ENCODE results near the gene ATP11A.
"Not testable (repeated sequence)": the region's sequence is repeated elsewhere in the genome, so short reads cannot be mapped to it uniquely, and the experiment has no call there.

Gene ATP11A

DNA sequence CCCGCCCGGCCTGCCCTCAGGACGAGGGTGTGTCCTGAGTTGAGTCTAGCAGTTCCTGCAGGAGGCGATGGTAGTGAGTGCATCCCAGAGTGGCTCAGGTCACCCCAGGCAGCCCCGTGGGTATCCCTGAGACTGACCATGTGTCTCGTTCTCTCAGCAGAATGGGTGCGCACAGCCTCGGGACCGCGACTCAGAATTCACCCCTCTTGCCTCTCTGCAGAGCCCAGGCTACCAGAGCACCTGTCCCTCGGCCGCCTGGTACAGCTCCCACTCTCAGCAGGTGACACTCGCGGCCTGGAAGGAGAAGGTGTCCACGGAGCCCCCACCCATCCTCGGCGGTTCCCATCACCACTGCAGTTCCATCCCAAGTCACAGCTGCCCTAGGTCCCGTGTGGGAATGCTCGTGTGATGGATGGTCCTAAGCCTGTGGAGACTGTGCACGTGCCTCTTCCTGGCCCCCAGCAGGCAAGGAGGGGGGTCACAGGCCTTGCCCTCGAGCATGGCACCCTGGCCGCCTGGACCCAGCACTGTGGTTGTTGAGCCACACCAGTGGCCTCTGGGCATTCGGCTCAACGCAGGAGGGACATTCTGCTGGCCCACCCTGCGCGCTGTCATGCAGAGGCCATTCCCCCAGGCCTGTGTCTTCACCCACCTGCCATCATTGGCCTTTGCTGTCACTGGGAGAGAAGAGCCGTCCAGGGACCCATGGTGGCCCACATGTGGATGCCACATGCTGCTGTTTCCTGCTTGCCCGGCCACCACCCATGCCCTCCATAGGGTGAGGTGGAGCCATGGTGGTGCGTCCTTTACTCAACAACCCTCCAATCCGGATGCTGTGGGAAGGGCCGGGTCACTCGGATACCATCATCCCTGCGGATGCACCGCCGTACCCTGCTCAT, 192.1 kb downstream of the ATP11A start:
- no peak for DNase-seq (ENCODE audit: low spot score)

GRCh38 chr13:112882555-112883024, 192.8 kb downstream of the ATP11A start:
- DNase-seq (ENCODE audit: low spot score), result no peak

DNA sequence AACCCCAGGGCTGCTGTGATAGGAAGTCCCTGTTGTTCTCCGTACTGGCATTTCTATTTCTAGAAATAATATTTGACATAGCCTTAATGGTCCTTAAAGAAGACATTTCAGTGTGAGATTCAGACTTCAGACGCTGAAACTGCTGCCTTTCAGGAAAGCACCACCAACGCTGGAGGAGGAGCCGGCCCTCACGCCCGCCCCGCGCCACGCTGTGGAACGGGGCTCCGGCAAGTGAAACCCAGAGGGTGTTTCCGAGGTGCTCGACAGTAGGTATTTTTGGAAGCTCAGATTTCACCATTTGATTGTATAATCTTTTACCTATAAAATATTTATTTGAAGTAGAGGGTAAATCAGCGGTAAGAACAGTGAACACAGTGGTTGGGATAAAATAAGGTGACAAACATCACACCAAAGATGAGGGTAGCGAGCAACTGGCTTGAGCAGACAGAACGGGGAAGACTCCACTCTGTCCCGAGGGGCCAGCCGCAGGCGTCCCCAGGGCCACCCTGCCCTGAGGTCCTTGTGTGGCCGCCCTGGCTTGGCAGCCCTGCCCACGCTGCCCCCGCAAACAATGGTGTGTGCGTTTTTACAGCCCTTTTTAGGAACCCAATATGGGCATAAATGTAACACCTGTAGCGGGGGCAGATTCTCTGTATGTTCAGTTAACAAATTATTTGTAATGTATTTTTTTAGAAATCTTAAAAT, 193.6 kb downstream of the ATP11A start:
- DNase-seq (ENCODE audit: low spot score), result no peak

- DNase-seq (ENCODE audit: low spot score), result not testable (repeated sequence)
These were observed 194.9 kb downstream of the ATP11A start for GRCh38 chr13:112884700-112885099.

DNA sequence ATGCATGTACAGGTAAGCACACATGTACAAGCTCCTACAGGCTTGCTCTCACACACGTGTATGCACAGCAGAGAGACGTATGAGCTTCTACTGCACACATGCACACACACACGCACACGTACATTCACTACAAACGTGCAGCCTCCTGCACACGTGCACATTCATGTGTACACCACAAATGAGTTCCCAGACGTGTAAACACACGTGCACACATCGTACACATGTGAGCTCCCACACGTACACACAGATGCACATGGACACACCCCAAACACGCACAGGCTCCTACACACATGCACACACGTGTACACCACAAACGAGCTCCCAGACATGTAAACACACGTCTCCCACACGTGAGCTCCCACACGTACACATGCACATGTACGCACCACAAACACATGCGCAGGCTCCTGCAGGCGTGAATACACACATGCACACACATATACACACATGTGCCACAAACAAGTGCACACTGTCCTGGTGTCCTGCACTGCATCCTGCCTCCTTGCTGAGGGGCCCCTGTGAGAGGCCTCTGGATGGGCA, 195.5 kb downstream of the ATP11A start:
- no peak for DNase-seq (ENCODE audit: low spot score)

DNA sequence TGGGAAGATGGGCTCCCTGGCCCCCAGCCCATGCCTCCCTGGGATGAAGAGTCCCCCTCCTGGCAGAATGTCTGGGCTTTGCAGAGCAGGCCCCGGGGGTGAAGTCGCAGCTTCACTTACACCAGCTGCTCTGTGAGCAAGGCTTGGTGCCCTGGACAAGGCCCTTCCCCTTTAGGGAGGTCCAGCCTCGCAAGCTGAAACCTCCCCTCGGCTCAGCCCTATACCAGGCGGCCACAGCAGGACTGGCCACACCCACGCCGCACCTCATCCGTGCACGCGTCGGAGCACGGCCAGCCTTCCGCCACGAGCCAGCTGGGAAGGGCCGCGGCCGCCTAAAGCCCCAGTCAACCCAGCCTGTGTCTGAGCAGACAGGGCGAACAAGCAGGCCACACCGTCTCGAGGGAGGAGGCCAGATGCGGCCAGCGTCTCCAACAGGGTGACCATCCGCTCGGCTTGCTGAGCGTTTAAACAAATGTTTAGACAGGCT, 196.0 kb downstream of the ATP11A start:
- peak; percentile 90 for DNase-seq (ENCODE audit: low spot score)

DNA sequence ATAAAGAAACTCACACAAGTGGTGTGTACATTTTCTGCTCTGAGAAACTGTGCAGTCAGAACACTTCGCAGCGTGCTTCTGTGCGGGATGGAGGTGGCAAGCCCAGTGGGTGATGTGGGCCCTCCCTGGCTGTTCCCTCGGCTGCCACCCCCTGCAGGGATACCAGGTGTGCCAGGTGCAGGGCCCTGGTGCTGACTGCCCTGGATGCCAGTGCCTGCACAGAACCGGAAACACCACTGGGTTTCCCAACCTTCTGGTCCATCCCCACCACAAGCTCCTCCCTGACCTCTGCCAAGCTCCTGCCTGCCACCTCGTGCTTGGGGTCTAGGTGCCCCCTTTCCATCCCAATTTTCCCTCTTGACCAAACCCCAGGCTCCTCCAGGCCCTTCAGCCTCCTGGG, 197.3 kb downstream of the ATP11A start:
- DNase-seq (ENCODE audit: low spot score), result no peak

GRCh38 chr13:112887557-112887991, 197.7 kb downstream of the ATP11A start:
- DNase-seq (ENCODE audit: low spot score), result no peak

GRCh38 chr13:112888238-112889111, 198.6 kb downstream of the ATP11A start:
- DNase-seq (ENCODE audit: low spot score), result no peak

- no peak for DNase-seq (ENCODE audit: low spot score)
These were observed 199.8 kb downstream of the ATP11A start for GRCh38 chr13:112889351-112890290.

DNA sequence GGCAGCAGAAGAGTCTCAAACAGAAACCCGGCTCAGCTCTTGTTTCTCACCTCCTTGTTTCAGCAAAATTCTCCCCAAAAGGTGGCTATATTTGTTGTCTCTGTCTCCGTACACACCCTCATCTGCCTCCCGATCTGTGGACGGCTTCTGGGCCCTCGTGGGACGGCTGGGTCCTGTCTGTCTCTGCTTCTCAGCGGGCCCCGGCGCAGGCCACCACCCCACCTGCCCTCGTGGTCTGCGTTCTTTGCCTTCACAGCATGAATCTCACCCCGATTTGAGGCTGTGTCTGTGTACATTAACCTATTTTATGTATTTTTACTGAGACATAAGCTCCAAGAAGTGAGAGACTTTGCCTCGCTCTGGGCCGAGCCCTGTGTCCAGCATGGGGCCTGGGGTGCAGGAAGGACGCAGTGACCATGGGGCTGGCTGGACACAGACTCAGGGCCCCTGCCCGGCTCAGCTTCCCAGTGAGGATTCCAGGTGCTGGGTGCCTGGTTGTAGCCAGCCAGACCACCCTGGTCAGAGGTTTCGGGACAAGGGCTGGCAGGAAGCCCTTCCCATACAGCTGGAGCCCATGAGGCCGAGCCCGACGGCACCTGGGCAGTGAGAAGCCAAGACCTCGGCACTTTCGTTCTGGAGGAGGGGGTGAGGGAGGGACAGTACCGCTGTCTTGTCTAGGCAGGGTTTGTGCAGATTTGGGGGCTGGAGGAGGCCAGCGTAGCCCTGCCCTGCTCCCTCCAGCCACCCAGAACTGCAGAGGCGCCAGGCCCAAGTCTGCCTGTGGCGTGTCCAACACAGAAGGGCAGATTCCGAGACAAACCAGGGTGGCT, 200.7 kb downstream of the ATP11A start:
- DNase-seq (ENCODE audit: low spot score), result no peak

GRCh38 chr13:112891477-112892401, 201.9 kb downstream of the ATP11A start:
- no peak for DNase-seq (ENCODE audit: low spot score)

DNA sequence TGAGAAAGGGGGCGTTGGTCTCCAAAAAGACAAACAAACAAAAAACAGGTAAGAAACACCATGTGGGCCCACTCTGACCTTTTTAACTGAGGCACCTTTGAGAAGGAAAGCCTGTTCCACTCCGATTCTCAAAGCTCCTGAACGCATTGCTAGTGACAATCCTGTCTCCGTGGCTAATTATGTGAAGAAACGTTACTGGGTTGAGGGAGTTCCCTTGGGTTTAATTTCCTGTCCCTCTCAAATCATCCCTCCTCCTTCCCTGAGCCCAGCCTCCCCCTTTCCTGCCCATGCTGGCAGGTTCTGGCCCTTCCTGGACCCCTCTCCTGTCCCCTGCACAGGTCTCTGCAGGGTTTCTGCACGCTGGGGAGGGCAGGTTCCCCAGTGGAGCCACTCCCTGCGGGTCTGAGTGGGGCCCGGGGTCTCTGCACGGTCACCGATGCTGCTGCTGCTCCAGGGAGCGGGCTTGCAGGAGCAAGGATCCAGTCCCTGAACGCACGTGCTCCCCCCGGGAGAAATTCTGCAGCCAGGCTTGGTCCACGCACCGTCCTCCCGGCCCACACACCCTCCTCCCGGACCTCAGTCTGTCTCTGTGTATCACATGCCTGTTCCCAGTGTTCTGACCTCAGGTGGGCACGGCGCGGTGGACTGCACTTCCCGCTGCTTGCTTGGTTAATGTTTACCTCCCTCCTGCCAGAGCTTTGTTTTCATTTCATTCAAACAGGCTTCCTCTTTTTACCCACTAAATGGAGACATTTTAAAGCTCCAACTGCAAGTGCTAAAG, 202.8 kb downstream of the ATP11A start:
- peak; percentile 72 for DNase-seq (ENCODE audit: low spot score)

DNA sequence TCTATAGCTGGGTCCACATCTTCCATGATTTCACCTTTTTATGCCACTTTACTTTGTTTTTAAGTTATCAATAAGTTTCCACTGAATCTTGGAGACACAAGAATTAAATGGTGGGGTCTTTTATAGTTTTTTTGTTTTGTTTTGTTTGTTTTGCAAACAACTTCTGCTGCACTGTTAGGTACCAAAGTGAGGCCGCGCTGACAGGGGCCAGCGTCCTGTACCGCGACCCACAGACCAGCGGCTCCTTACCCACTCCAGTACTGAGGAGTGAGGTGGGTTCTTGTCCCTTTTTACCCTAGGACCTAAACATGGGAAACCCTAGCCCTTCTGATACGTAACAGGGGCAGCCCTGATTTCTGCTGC, 203.3 kb downstream of the ATP11A start:
- no peak for DNase-seq (ENCODE audit: low spot score)

GRCh38 chr13:112893570-112894422, 204.0 kb downstream of the ATP11A start:
- DNase-seq (ENCODE audit: low spot score), result peak; percentile 78

GRCh38 chr13:112894423-112894672, 204.5 kb downstream of the ATP11A start:
- DNase-seq (ENCODE audit: low spot score), result no peak
